HEK293 (cell line): ENCODE results near the gene DVL1.

Experiments
- CTCF ChIA-PET: fragments of 350-600 bp; formaldehyde crosslinking; extraction: SDS; loops from one replicate; lab custom pipeline; 2021; ENCODE audit warnings: antibody characterized with exemption; lab: Yijun Ruan, JAX
- POLR2A ChIA-PET: fragments of 300-600 bp; formaldehyde crosslinking; extraction: SDS; loops from one replicate; lab custom pipeline; 2020; ENCODE audit warnings: antibody characterized with exemption, inconsistent platforms; lab: Yijun Ruan, JAX
- H3K27ac ChIP-seq: fragments of 200-500 bp; sonication (Bioruptor generic); 2 replicates; pipeline ENCODE4 v1.5.1; 2014; ENCODE audit warnings: low read depth, low read length, control low read depth, inconsistent platforms; ENCODE audit errors: extremely low read depth
- H3K36me3 ChIP-seq, 2 experiments: fragments of 200-500 bp in 1 of 2; sonication (Bioruptor generic) in 1 of 2; 1 replicate in 1 of 2; 2 replicates in 1 of 2; pipeline ENCODE4 v1.5.1; 2014 to 2017; ENCODE audit warnings: inconsistent platforms in 2 of 2, low read length in 2 of 2; ENCODE audit not compliant: control insufficient read depth in 2 of 2, insufficient read depth in 1 of 2
- H3K4me1 ChIP-seq: fragments of 200-500 bp; sonication (Bioruptor generic); 2 replicates; pipeline ENCODE4 v1.5.1; 2014; ENCODE audit warnings: mild to moderate bottlenecking, low read length, inconsistent platforms; ENCODE audit not compliant: control insufficient read depth, insufficient read depth
- H3K4me3 ChIP-seq: 2 replicates; pipeline ENCODE4 v1.5.1; 2011; ENCODE audit warnings: low read depth, mild to moderate bottlenecking, control low read depth, low read length, moderate library complexity
- H3K9me3 ChIP-seq: fragments of 200-500 bp; sonication (Bioruptor generic); 2 replicates; pipeline ENCODE4 v1.5.1; 2014; ENCODE audit warnings: low read depth, low read length, inconsistent platforms; ENCODE audit not compliant: control insufficient read depth, insufficient read depth
- BCL11A ChIP-seq: fragments of 450-650 bp; formaldehyde crosslinking; IDR thresholded peaks from 2 replicates; pipeline ENCODE4 v1.5.1; 2016; ENCODE audit warnings: low read depth, missing biosample characterization, missing genetic modification characterization
- GLI2 ChIP-seq: fragments of 450-650 bp; formaldehyde crosslinking; IDR thresholded peaks from 2 replicates; pipeline ENCODE4; 2017; ENCODE audit warnings: missing biosample characterization, missing genetic modification characterization, low read depth, borderline replicate concordance
- KLF1 ChIP-seq: fragments of 450-650 bp; formaldehyde crosslinking; IDR thresholded peaks from 2 replicates; pipeline ENCODE4 v1.5.1; 2016; ENCODE audit warnings: missing biosample characterization, missing genetic modification characterization
- KLF10 ChIP-seq: fragments of 450-650 bp; IDR thresholded peaks from 2 replicates; pipeline ENCODE4 v1.5.1; 2018; ENCODE audit warnings: missing biosample characterization, mild to moderate bottlenecking, missing genetic modification characterization
- KLF9 ChIP-seq: fragments of 450-650 bp; formaldehyde crosslinking; IDR thresholded peaks from 2 replicates; pipeline ENCODE4 v1.5.1; 2016; ENCODE audit warnings: missing biosample characterization, missing genetic modification characterization, low read depth
- MZF1 ChIP-seq: fragments of 450-650 bp; formaldehyde crosslinking; IDR thresholded peaks from 2 replicates; pipeline ENCODE4 v1.5.1; 2017; ENCODE audit warnings: missing biosample characterization, missing genetic modification characterization, borderline replicate concordance
- SALL2 ChIP-seq: fragments of 450-650 bp; formaldehyde crosslinking; IDR thresholded peaks from 2 replicates; pipeline ENCODE4 v1.5.0; 2017; ENCODE audit warnings: missing biosample characterization, mild to moderate bottlenecking, missing genetic modification characterization, borderline replicate concordance
- SCRT1 ChIP-seq: fragments of 450-650 bp; formaldehyde crosslinking; IDR thresholded peaks from 2 replicates; pipeline ENCODE4 v1.5.1; 2016; ENCODE audit warnings: missing biosample characterization, missing genetic modification characterization, borderline replicate concordance
- ZBTB1 ChIP-seq: fragments of 450-650 bp; formaldehyde crosslinking; IDR thresholded peaks from 2 replicates; pipeline ENCODE4 v1.5.1; 2016; ENCODE audit warnings: missing biosample characterization, missing genetic modification characterization
- ZBTB49 ChIP-seq: fragments of 450-650 bp; formaldehyde crosslinking; IDR thresholded peaks from 2 replicates; pipeline ENCODE4 v1.5.1; 2016; ENCODE audit warnings: missing biosample characterization, missing genetic modification characterization, low read depth
- ZNF146 ChIP-seq: fragments of 450-650 bp; formaldehyde crosslinking; IDR thresholded peaks from 2 replicates; pipeline ENCODE4 v1.5.1; 2016; ENCODE audit warnings: missing biosample characterization, missing genetic modification characterization
- ZNF248 ChIP-seq: fragments of 450-650 bp; formaldehyde crosslinking; IDR thresholded peaks from 2 replicates; pipeline ENCODE4 v1.5.1; 2017; ENCODE audit warnings: missing biosample characterization, missing genetic modification characterization
- ZNF302 ChIP-seq: fragments of 450-650 bp; formaldehyde crosslinking; IDR thresholded peaks from 2 replicates; pipeline ENCODE4 v1.5.1; 2016; ENCODE audit warnings: missing biosample characterization, missing genetic modification characterization, low read depth
- ZNF37A ChIP-seq: fragments of 450-650 bp; IDR thresholded peaks from 2 replicates; pipeline ENCODE4 v1.5.1; 2018; ENCODE audit warnings: missing biosample characterization, missing genetic modification characterization
- ZNF391 ChIP-seq: fragments of 450-650 bp; formaldehyde crosslinking; IDR thresholded peaks from 2 replicates; pipeline ENCODE4 v1.5.1; 2016; ENCODE audit warnings: low read depth, missing biosample characterization, missing genetic modification characterization, borderline replicate concordance
- ZNF518A ChIP-seq: fragments of 450-650 bp; formaldehyde crosslinking; conservative IDR thresholded peaks from 2 replicates; pipeline ENCODE4 v1.5.1; 2016; ENCODE audit warnings: low read depth, missing biosample characterization, missing genetic modification characterization
- TF ChIP-seq, protein P1 (sequence below): fragments of 450-650 bp; formaldehyde crosslinking; IDR thresholded peaks from 2 replicates; pipeline ENCODE4 v1.5.1; 2016; ENCODE audit warnings: missing biosample characterization, missing genetic modification characterization
- TF ChIP-seq, protein P2 (sequence below): fragments of 450-650 bp; formaldehyde crosslinking; IDR thresholded peaks from 2 replicates; pipeline ENCODE4 v1.5.0; 2017; ENCODE audit warnings: missing biosample characterization, missing genetic modification characterization, borderline replicate concordance

DVL1 gene

GRCh38 chr1:1322418-1322817 lies 26.8 kb downstream of the DVL1 start:
- H3K36me3 ChIP-seq: peaks cover 6 to 57% of the 10 kb centered on the region in 2 experiments; a peak in 2 of 3 replicates
- peaks cover 24% of the 10 kb centered on the region for H3K4me1 ChIP-seq
- TF ChIP-seq KLF1 (tag by site-specific recombination) (no peak), SALL2 (no peak), KLF9 (tag by site-specific recombination) (no peak), KLF10 (tag by site-specific recombination) (no peak), ZNF518A (no peak), ZNF37A (tag by site-specific recombination) (no peak), ZNF302 (no peak), ZBTB1 (tag by site-specific recombination) (no peak), GLI2 (no peak), BCL11A (no peak)
- TF ChIP-seq, protein P1, sequence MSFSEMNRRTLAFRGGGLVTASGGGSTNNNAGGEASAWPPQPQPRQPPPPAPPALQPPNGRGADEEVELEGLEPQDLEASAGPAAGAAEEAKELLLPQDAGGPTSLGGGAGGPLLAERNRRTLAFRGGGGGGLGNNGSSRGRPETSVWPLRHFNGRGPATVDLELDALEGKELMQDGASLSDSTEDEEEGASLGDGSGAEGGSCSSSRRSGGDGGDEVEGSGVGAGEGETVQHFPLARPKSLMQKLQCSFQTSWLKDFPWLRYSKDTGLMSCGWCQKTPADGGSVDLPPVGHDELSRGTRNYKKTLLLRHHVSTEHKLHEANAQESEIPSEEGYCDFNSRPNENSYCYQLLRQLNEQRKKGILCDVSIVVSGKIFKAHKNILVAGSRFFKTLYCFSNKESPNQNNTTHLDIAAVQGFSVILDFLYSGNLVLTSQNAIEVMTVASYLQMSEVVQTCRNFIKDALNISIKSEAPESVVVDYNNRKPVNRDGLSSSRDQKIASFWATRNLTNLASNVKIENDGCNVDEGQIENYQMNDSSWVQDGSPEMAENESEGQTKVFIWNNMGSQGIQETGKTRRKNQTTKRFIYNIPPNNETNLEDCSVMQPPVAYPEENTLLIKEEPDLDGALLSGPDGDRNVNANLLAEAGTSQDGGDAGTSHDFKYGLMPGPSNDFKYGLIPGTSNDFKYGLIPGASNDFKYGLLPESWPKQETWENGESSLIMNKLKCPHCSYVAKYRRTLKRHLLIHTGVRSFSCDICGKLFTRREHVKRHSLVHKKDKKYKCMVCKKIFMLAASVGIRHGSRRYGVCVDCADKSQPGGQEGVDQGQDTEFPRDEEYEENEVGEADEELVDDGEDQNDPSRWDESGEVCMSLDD: no peak
- CTCF ChIA-PET: no interaction called here
- H3K27ac ChIP-seq: no peak overlapping the region
- POLR2A ChIA-PET: no interaction called here
- H3K9me3 ChIP-seq: no peaks in the 10 kb centered on the region
- H3K4me3 ChIP-seq: no peak overlapping the region

- H3K4me3 ChIP-seq: no peak overlapping the region
- TF ChIP-seq BCL11A (0 out of 2 replicates have a peak, but pooled peaks have one; percentile 3), ZNF302 (no peak)
- H3K36me3 ChIP-seq: peaks cover 14 to 54% of the 10 kb centered on the region in 2 experiments
- H3K4me1 ChIP-seq: peaks cover 24% of the 10 kb centered on the region
- H3K9me3 ChIP-seq: no peaks in the 10 kb centered on the region
- POLR2A ChIA-PET: no interaction called here
- no peak overlapping the region for H3K27ac ChIP-seq
- CTCF ChIA-PET: interaction anchor here (0.6 kb wide), 1 partner anchor 203 kb away, joined by 4 read pairs; no protein-coding TSS in a partner anchor
Measured at GRCh38 chr1:1321477-1321876, 27.7 kb downstream of the DVL1 start.

GRCh38 chr1:1320666-1321448 lies 28.4 kb downstream of the DVL1 start:
- no peak overlapping the region for H3K4me3 ChIP-seq
- H3K27ac ChIP-seq: no peak overlapping the region
- peaks cover 24% of the 10 kb centered on the region for H3K4me1 ChIP-seq
- peaks cover 20 to 57% of the 10 kb centered on the region in 2 experiments for H3K36me3 ChIP-seq
- H3K9me3 ChIP-seq: no peaks in the 10 kb centered on the region
- ChIA-PET POLR2A (no interaction called here), CTCF (interaction anchor here (0.6 kb wide), 1 partner anchor 202 kb away, joined by 4 read pairs; no protein-coding TSS in a partner anchor)
- TF ChIP-seq ZNF248 (tag by site-specific recombination) (no peak), ZNF146 (tag by site-specific recombination) (no peak), SCRT1 (no peak), ZBTB49 (no peak), ZNF391 (tag by site-specific recombination) (no peak), MZF1 (tag by site-specific recombination) (no peak)
- TF ChIP-seq, protein P2, sequence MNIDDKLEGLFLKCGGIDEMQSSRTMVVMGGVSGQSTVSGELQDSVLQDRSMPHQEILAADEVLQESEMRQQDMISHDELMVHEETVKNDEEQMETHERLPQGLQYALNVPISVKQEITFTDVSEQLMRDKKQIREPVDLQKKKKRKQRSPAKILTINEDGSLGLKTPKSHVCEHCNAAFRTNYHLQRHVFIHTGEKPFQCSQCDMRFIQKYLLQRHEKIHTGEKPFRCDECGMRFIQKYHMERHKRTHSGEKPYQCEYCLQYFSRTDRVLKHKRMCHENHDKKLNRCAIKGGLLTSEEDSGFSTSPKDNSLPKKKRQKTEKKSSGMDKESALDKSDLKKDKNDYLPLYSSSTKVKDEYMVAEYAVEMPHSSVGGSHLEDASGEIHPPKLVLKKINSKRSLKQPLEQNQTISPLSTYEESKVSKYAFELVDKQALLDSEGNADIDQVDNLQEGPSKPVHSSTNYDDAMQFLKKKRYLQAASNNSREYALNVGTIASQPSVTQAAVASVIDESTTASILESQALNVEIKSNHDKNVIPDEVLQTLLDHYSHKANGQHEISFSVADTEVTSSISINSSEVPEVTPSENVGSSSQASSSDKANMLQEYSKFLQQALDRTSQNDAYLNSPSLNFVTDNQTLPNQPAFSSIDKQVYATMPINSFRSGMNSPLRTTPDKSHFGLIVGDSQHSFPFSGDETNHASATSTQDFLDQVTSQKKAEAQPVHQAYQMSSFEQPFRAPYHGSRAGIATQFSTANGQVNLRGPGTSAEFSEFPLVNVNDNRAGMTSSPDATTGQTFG (tag by site-specific recombination): no peak
